Immature natural killer cell (primary cell): Measurements from ENCODE around the gene TRIP13. TPM values are rescaled to one million over a fixed set of nuclear protein-coding genes. Genes with fewer than 3 reads are reported as not detected.
"Not testable (repeated sequence)": the region's sequence is repeated elsewhere in the genome, so short reads cannot be mapped to it uniquely, and the experiment has no call there.

Source experiments
- DNase-seq, 3 donors: peaks; one replicate each; pipeline ENCODE4 v3.0.0; 2022; ENCODE audit warnings: mixed read lengths in 1 of 3
- H3K27ac Mint-ChIP-seq, 6 donors: one replicate each; pipeline ENCODE4 v1.8.0; 2020; ENCODE audit warnings: mixed read lengths in 6 of 6, mild to moderate bottlenecking in 5 of 6, inconsistent platforms in 4 of 6, moderate library complexity in 3 of 6
- H3K27me3 Mint-ChIP-seq, 3 donors: one replicate each; pipeline ENCODE4 v1.8.0; 2020 to 2021; ENCODE audit warnings: low read depth in 3 of 3, mild to moderate bottlenecking in 3 of 3, mixed read lengths in 3 of 3, moderate library complexity in 3 of 3, inconsistent platforms in 1 of 3
- H3K36me3 Mint-ChIP-seq, 3 donors: one replicate each; pipeline ENCODE4 v1.8.0; 2020; ENCODE audit warnings: mixed read lengths in 3 of 3, inconsistent platforms in 2 of 3, mild to moderate bottlenecking in 2 of 3
- H3K4me1 Mint-ChIP-seq, 2 donors: one replicate each; pipeline ENCODE4 v1.8.0; 2020; ENCODE audit warnings: inconsistent platforms in 2 of 2, mild to moderate bottlenecking in 2 of 2, mixed read lengths in 2 of 2, moderate library complexity in 1 of 2
- H3K4me3 Mint-ChIP-seq, 5 donors: one replicate each; pipeline ENCODE4 v1.8.0; 2020; ENCODE audit warnings: mild to moderate bottlenecking in 5 of 5, mixed read lengths in 5 of 5, inconsistent platforms in 3 of 5, moderate library complexity in 3 of 5
- H3K9me3 Mint-ChIP-seq, 6 donors: one replicate each; pipeline ENCODE4 v1.8.0; 2020; ENCODE audit warnings: mild to moderate bottlenecking in 6 of 6, mixed read lengths in 6 of 6, inconsistent platforms in 4 of 6, moderate library complexity in 3 of 6
- polyA plus RNA-seq, 3 donors: library from polyadenylated mRNA; unstranded; fragments of 300-500 nt; fragmentation: Illumina TruSeq; gene quantifications; one replicate each; pipeline ENCODE4 v1.2.3, GENCODE V29; 2021

Gene TRIP13
- polyA plus RNA-seq, 3 donors from 2014 or later, result 0.41 to 2.1 (median 0.72) TPM

GRCh38 chr5:872301-872700 lies 20.4 kb upstream of the TRIP13 start:
- Mint-ChIP-seq H3K27me3 (peaks cover 0 to 2% (median 0%) of the 10 kb centered on the region in 3 donors), H3K4me1 (peaks cover 0 to 2% of the 10 kb centered on the region in 2 donors), H3K9me3 (no peaks in the 10 kb centered on the region), H3K27ac (no peak overlapping the region), H3K4me3 (no peak overlapping the region), H3K36me3 (peaks cover 27 to 67% (median 28%) of the 10 kb centered on the region in 3 donors)
- DNase-seq, result no peak

- H3K27ac Mint-ChIP-seq, result no peak overlapping the region
- H3K4me3 Mint-ChIP-seq, result no peak overlapping the region
- H3K36me3 Mint-ChIP-seq, result peaks cover 23 to 65% (median 25%) of the 10 kb centered on the region in 3 donors
Measured at GRCh38 chr5:873328-873727, 19.4 kb upstream of the TRIP13 start.

GRCh38 chr5:875931-876330 lies 16.8 kb upstream of the TRIP13 start:
- H3K4me1 Mint-ChIP-seq, result peaks cover 3 to 4% of the 10 kb centered on the region in 2 donors
- no peaks in the 10 kb centered on the region for H3K9me3 Mint-ChIP-seq
- peaks cover 15 to 50% (median 17%) of the 10 kb centered on the region in 3 donors for H3K36me3 Mint-ChIP-seq
- H3K27ac Mint-ChIP-seq, result no peak overlapping the region
- no peak overlapping the region for H3K4me3 Mint-ChIP-seq
- DNase-seq, result no peak
- H3K27me3 Mint-ChIP-seq, result peaks cover 0 to 2% (median 0%) of the 10 kb centered on the region in 3 donors

More at GRCh38 chr5:873328-873727, 19.4 kb upstream of the TRIP13 start:
- no peak for DNase-seq
- H3K4me1 Mint-ChIP-seq, result peaks cover 0 to 3% of the 10 kb centered on the region in 2 donors
- H3K9me3 Mint-ChIP-seq, result no peaks in the 10 kb centered on the region
- H3K27me3 Mint-ChIP-seq, result peaks cover 0 to 2% (median 0%) of the 10 kb centered on the region in 3 donors

GRCh38 chr5:876398-877365 lies 16.0 kb upstream of the TRIP13 start:
- no peaks in the 10 kb centered on the region for H3K9me3 Mint-ChIP-seq
- peaks cover 17 to 50% (median 19%) of the 10 kb centered on the region in 3 donors for H3K36me3 Mint-ChIP-seq
- no peak for DNase-seq
- peaks cover 8 to 12% of the 10 kb centered on the region in 2 donors for H3K4me1 Mint-ChIP-seq
- no peak overlapping the region for H3K4me3 Mint-ChIP-seq
- no peak overlapping the region for H3K27ac Mint-ChIP-seq
- peaks cover under 1 to 4% (median 2%) of the 10 kb centered on the region in 3 donors for H3K27me3 Mint-ChIP-seq

- DNase-seq, result no peak
- Mint-ChIP-seq H3K36me3 (peaks cover 32 to 63% (median 32%) of the 10 kb centered on the region in 3 donors), H3K4me3 (no peak overlapping the region), H3K27me3 (peaks cover 14 to 16% (median 16%) of the 10 kb centered on the region in 3 donors), H3K27ac (no peak overlapping the region), H3K4me1 (peaks cover 22 to 26% of the 10 kb centered on the region in 2 donors), H3K9me3 (peaks cover 0 to 13% (median 8%) of the 10 kb centered on the region in 6 donors)
Measured at GRCh38 chr5:878125-878524, 14.6 kb upstream of the TRIP13 start.

- not testable (repeated sequence) for H3K4me3 Mint-ChIP-seq, DNase-seq, H3K27ac Mint-ChIP-seq
- H3K27me3 Mint-ChIP-seq, result peaks cover 16 to 20% (median 18%) of the 10 kb centered on the region in 3 donors
- peaks cover 35 to 63% (median 36%) of the 10 kb centered on the region in 3 donors for H3K36me3 Mint-ChIP-seq
- peaks cover 22 to 30% of the 10 kb centered on the region in 2 donors for H3K4me1 Mint-ChIP-seq
- peaks cover 0 to 13% (median 8%) of the 10 kb centered on the region in 6 donors for H3K9me3 Mint-ChIP-seq
Measured at GRCh38 chr5:878677-879076, 14.0 kb upstream of the TRIP13 start.

- Mint-ChIP-seq H3K9me3 (peaks cover 0 to 13% (median 8%) of the 10 kb centered on the region in 6 donors), H3K4me3 (no peak overlapping the region), H3K27me3 (peaks cover 16 to 23% (median 20%) of the 10 kb centered on the region in 3 donors), H3K36me3 (peaks cover 29 to 56% (median 31%) of the 10 kb centered on the region in 3 donors), H3K4me1 (peaks cover 20 to 30% of the 10 kb centered on the region in 2 donors), H3K27ac (peak overlapping the region in 1 of 6 donors; percentile 76)
- no peak for DNase-seq
Measured at GRCh38 chr5:880816-881550, 11.7 kb upstream of the TRIP13 start.

- peaks cover 16 to 23% (median 20%) of the 10 kb centered on the region in 3 donors for H3K27me3 Mint-ChIP-seq
- no peak overlapping the region for H3K4me3 Mint-ChIP-seq
- DNase-seq, result no peak
- peaks cover 0 to 13% (median 8%) of the 10 kb centered on the region in 6 donors for H3K9me3 Mint-ChIP-seq
- peaks cover 20 to 30% of the 10 kb centered on the region in 2 donors for H3K4me1 Mint-ChIP-seq
- H3K36me3 Mint-ChIP-seq, result peaks cover 30 to 61% (median 37%) of the 10 kb centered on the region in 3 donors
- peak overlapping the region in 3 of 6 donors; percentile 76 to 92 (median 89) for H3K27ac Mint-ChIP-seq
Measured at GRCh38 chr5:881551-881935, 11.1 kb upstream of the TRIP13 start.

- Mint-ChIP-seq H3K4me3 (peak overlapping the region; percentile 14 to 80 (median 37)), H3K27me3 (peaks cover 16 to 23% (median 20%) of the 10 kb centered on the region in 3 donors), H3K4me1 (peaks cover 20 to 34% of the 10 kb centered on the region in 2 donors), H3K9me3 (peaks cover 0 to 13% (median 8%) of the 10 kb centered on the region in 6 donors), H3K36me3 (peaks cover 38 to 61% (median 43%) of the 10 kb centered on the region in 3 donors), H3K27ac (peak overlapping the region; percentile 75 to 96 (median 83))
- peak; percentile 9 to 28 (median 15) for DNase-seq
Measured at GRCh38 chr5:882253-883183, 10.2 kb upstream of the TRIP13 start.

GRCh38 chr5:883475-884181 lies 9.1 kb upstream of the TRIP13 start:
- H3K27me3 Mint-ChIP-seq, result peaks cover 16 to 23% (median 20%) of the 10 kb centered on the region in 3 donors
- DNase-seq, result no peak
- H3K36me3 Mint-ChIP-seq, result peaks cover 38 to 64% (median 48%) of the 10 kb centered on the region in 3 donors
- peaks cover 0 to 13% (median 8%) of the 10 kb centered on the region in 6 donors for H3K9me3 Mint-ChIP-seq
- H3K4me1 Mint-ChIP-seq, result peaks cover 19 to 41% of the 10 kb centered on the region in 2 donors
- H3K4me3 Mint-ChIP-seq, result peak overlapping the region in 1 of 5 donors; percentile 80
- H3K27ac Mint-ChIP-seq, result peak overlapping the region in 3 of 6 donors; percentile 10 to 92 (median 21)

GRCh38 chr5:884345-885126 lies 8.1 kb upstream of the TRIP13 start:
- Mint-ChIP-seq H3K4me1 (peaks cover 20 to 44% of the 10 kb centered on the region in 2 donors), H3K27ac (no peak overlapping the region), H3K27me3 (peaks cover 16 to 23% (median 20%) of the 10 kb centered on the region in 3 donors), H3K4me3 (no peak overlapping the region), H3K9me3 (peaks cover 0 to 13% (median 8%) of the 10 kb centered on the region in 6 donors), H3K36me3 (peaks cover 38 to 69% (median 52%) of the 10 kb centered on the region in 3 donors)
- DNase-seq, result no peak
